VCaP (cell line): ENCODE measurements around the gene LDAH.
A peak's percentile ranks its signal among the peaks of the same experiment; 100 is the strongest.

Source experiments
- H3K27ac ChIP-seq: fragments of 450-650 bp; 2 replicates; pipeline ENCODE4 v1.5.1; 2017
- TF ChIP-seq, protein P1 (sequence below): fragments of 450-650 bp; conservative IDR thresholded peaks from 2 replicates; pipeline ENCODE4 v1.5.1; 2017; ENCODE audit warnings: mild to moderate bottlenecking, moderate library complexity

The LDAH gene

DNA sequence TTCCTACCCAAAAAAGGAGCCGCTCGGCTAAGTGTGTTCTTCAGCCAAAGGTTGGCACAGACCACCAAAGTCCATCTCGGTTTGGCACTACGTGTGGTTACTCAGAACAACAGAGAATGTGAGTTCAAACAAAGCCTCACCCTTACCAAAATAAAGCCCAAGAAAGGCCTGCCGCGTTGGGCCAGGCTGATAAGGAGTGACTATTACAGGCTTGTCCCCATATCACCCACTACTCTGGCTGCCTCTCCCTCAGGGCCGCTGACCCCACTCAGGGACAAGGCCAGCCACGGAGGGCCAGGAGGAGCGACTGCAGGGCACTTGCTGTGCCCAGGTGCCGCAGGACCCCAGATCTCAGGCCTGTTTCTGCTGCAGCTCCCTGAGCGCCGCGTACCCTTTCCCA, 185.8 kb downstream of the LDAH start:
- no peak overlapping the region for H3K27ac ChIP-seq

DNA sequence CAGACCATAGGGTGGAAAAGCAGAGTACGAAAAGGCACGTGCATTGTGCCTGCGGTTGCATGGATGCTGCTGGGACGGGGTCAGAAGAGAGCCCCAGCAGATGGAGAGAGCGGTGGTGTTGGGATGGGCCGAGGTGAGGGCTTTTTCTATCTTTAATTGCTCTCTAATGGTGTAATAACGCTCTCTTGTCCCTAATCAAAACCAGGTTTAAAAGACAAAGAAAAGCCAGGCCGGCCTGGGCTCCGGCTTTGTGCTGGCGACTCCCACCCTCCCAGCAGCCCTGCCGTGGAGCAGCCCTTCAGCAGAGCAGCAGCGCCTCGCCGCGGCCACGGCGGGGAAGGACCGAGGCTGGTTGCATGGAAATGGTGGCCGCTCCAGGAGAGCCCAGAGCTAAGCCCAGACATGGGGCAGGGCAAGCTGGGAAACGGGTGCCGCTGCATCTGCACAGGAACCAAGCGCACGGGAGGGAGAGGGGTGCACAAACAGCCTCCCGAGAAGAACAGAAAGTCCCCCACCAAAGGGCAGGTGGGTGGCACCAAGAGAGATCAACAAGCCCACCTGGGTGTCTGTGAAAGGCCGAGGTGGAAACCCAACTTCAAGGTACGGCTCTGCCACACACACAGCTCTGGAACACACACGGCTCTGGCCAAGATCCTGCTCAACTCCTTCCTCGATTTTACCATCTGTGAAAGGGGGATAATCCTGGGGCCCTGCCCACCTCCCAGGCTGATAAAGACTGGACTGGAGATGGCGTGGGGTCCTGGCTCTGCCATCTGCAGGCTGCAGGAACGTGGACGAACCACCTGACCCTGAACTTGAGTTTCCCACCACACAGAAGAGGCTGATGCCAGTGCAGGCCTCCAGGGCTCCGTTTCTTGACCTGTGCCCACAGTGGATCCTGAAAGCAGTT, 187.0 kb downstream of the LDAH start:
- TF ChIP-seq, protein P1, sequence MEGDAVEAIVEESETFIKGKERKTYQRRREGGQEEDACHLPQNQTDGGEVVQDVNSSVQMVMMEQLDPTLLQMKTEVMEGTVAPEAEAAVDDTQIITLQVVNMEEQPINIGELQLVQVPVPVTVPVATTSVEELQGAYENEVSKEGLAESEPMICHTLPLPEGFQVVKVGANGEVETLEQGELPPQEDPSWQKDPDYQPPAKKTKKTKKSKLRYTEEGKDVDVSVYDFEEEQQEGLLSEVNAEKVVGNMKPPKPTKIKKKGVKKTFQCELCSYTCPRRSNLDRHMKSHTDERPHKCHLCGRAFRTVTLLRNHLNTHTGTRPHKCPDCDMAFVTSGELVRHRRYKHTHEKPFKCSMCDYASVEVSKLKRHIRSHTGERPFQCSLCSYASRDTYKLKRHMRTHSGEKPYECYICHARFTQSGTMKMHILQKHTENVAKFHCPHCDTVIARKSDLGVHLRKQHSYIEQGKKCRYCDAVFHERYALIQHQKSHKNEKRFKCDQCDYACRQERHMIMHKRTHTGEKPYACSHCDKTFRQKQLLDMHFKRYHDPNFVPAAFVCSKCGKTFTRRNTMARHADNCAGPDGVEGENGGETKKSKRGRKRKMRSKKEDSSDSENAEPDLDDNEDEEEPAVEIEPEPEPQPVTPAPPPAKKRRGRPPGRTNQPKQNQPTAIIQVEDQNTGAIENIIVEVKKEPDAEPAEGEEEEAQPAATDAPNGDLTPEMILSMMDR, result peak; percentile 91
- H3K27ac ChIP-seq, result peak overlapping the region; percentile 21; the same call in 1 of the 2 replicates

More for the DNA sequence above, 185.8 kb downstream of the LDAH start:
- TF ChIP-seq, protein P1, result no peak

DNA sequence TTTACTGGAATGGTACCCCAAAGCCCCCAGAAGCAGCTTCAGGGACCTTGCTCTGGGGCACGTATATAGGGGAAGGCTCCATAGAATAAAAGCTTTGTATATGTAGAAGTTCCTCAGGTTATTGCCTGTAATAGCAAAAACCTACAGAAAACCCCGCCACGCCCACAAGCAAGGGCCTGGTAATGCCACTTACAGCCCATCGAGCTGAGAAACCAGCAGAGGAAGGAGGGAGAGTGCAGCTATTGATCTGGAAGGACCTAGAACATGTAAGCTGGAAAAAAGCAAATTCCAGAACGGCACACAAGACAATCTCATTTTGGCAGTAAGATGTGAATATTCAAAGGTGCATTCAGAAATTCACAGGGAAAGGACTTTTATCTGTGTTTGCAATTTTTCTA, 187.8 kb downstream of the LDAH start:
- peak overlapping the region; percentile 21; the same call in 1 of the 2 replicates for H3K27ac ChIP-seq

DNA sequence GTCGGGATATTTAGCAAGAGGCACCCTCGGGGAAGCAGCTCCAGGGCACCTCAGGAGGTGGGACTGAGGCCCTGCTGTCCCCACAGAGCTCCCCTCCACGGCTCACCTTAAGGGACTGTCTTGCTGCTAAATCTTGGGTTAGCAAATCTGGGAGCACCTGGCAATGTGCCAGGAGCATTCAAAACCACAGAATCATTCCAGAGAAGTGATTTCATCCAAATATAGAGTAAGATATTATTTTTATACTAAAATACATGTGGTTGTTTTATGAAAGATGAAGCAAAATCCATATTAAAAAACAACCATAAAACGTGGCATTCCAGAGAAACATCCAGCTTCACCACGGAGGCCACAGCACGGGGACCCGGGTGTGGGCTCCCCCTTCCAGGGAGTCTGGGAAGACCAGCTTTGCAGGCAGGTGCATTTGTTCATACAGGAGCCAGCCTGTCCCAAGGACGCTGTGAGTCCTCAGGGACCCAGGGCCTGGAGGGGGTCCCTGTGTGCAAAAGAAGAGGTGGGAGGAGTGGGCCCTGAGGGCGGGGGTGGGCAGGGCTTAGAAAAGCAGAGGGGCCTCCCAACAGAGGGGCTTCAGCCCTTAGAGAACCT, 188.3 kb downstream of the LDAH start:
- TF ChIP-seq, protein P1, result no peak
- H3K27ac ChIP-seq, result no peak overlapping the region

More for the DNA sequence above, 187.8 kb downstream of the LDAH start:
- TF ChIP-seq, protein P1, result no peak
